K562 (cell line): ENCODE measurements around the gene TOMM40L. TPM values are rescaled to one million over a fixed set of nuclear protein-coding genes. Genes with fewer than 3 reads are reported as not detected.
A peak's percentile ranks its signal among the peaks of the same experiment; 100 is the strongest.

Experiments used
- FOXK2 ChIP-seq, 2 experiments: fragments of 450-650 bp; IDR thresholded peaks in 1 of 2; conservative IDR thresholded peaks in 1 of 2; 2 replicates each; pipeline ENCODE4 v1.6.1; 2016; ENCODE audit warnings: low read depth in 2 of 2, mild to moderate bottlenecking in 1 of 2
- HNRNPUL1 ChIP-seq: fragments of 200-400 bp; formaldehyde crosslinking; IDR thresholded peaks from 2 replicates; pipeline ENCODE4 v1.6.1; 2017; ENCODE audit warnings: low read length
- HSF4 ChIP-seq: fragments of 250-450 bp; sonication (Bioruptor Pico); IDR thresholded peaks from 2 replicates; pipeline ENCODE4 v2.1.2; 2022; ENCODE audit warnings: mild to moderate bottlenecking, moderate library complexity, borderline replicate concordance
- KDM5B ChIP-seq: fragments of 200-600 bp; sonication (generic); IDR thresholded peaks from 2 replicates; pipeline ENCODE4 v1.6.1; 2012; ENCODE audit warnings: low read depth, mild to moderate bottlenecking, moderate library complexity, low read length, control low read depth, inconsistent platforms; ENCODE audit not compliant: insufficient replicate concordance
- KHSRP ChIP-seq: fragments of 450-650 bp; IDR thresholded peaks from 2 replicates; pipeline ENCODE4 v1.6.1; 2017
- KLF10 ChIP-seq: fragments of 250-450 bp; sonication (Bioruptor Pico); IDR thresholded peaks from 2 replicates; pipeline ENCODE4 v1.6.1; 2021; ENCODE audit warnings: matching md5 sums
- KLF16 ChIP-seq: IDR thresholded peaks from 2 replicates; pipeline ENCODE4 v1.6.1; 2016; ENCODE audit warnings: antibody characterized with exemption
- MYC ChIP-seq, 2 experiments: fragments of 250-450 bp in 1 of 2; sonication (Bioruptor Pico) in 1 of 2; IDR thresholded peaks; 2 replicates each; pipeline versions ENCODE4 v1.5.1 to v1.6.1; 2012 to 2021; ENCODE audit warnings: low read depth in 2 of 2, borderline replicate concordance in 1 of 2, improper control_type of control experiment in 1 of 2, low read length in 1 of 2, mild to moderate bottlenecking in 1 of 2, moderate library complexity in 1 of 2
- NCOA2 ChIP-seq, 2 experiments: fragments of 450-650 bp; IDR thresholded peaks; 2 replicates each; pipeline ENCODE4 v1.6.1; 2018; ENCODE audit warnings: mild to moderate bottlenecking in 2 of 2, moderate library complexity in 1 of 2; ENCODE audit not compliant: partially characterized antibody in 2 of 2
- NR1H2 ChIP-seq: sonication (generic); formaldehyde crosslinking; IDR thresholded peaks from 2 replicates; pipeline ENCODE4 v1.4.0; 2020; ENCODE audit warnings: mild to moderate bottlenecking, missing genetic modification reagents
- NR4A1 ChIP-seq, 2 experiments: fragments of 250-450 bp in 1 of 2; fragments of 450-650 bp in 1 of 2; sonication (Bioruptor Pico) in 1 of 2; IDR thresholded peaks; 2 replicates each; pipeline versions ENCODE4 v1.4.0 to v1.6.1; 2016 to 2020; ENCODE audit warnings: mild to moderate bottlenecking in 2 of 2, missing compliant biosample characterization in 1 of 2, missing genetic modification characterization in 1 of 2, moderate library complexity in 1 of 2
- PML ChIP-seq: IDR thresholded peaks from 2 replicates; pipeline ENCODE4 v1.6.1; 2012; ENCODE audit warnings: low read length, inconsistent platforms
- PRPF4 ChIP-seq: fragments of 200-400 bp; formaldehyde crosslinking; IDR thresholded peaks from one replicate; pipeline ENCODE4 v1.6.1; 2017; ENCODE audit warnings: low read length, low read depth, mild to moderate bottlenecking; ENCODE audit not compliant: insufficient read depth, poor library complexity, severe bottlenecking
- PYGO2 ChIP-seq: fragments of 450-650 bp; IDR thresholded peaks from 2 replicates; pipeline ENCODE4 v1.6.1; 2016; ENCODE audit warnings: mild to moderate bottlenecking, missing genetic modification characterization, moderate library complexity, missing compliant biosample characterization
- TAF1 ChIP-seq: IDR thresholded peaks from 2 replicates; pipeline ENCODE4 v1.6.1; 2011; ENCODE audit warnings: mild to moderate bottlenecking, low read length, moderate library complexity; ENCODE audit not compliant: insufficient read depth, control insufficient read depth, severe bottlenecking; ENCODE audit errors: extremely low read depth
- ZBED1 ChIP-seq: IDR thresholded peaks from 2 replicates; pipeline ENCODE4 v1.6.1; 2014
- ZC3H4 ChIP-seq: sonication (generic); formaldehyde crosslinking; IDR thresholded peaks from 2 replicates; pipeline ENCODE4 v1.9.0; 2021; ENCODE audit warnings: missing genetic modification reagents, borderline replicate concordance
- ZKSCAN1 ChIP-seq: fragments of 150-350 bp; IDR thresholded peaks from 2 replicates; pipeline ENCODE4 v1.6.1; 2016; ENCODE audit warnings: low read depth, low read length
- ZNF311 ChIP-seq: fragments of 250-450 bp; sonication (Bioruptor Pico); IDR thresholded peaks from 2 replicates; pipeline ENCODE4 v1.4.0; 2020; ENCODE audit warnings: mild to moderate bottlenecking, moderate library complexity
- ZNF436 ChIP-seq: fragments of 250-450, 450-650 bp; sonication (Bioruptor Pico); formaldehyde crosslinking; IDR thresholded peaks from 2 replicates; pipeline ENCODE4 v1.7.0; 2020; ENCODE audit warnings: mild to moderate bottlenecking
- polyA plus RNA-seq, 8 experiments: library from polyadenylated mRNA; depleted of rRNA in 4 of 8; stranded (reverse) in 5 of 8; unstranded in 3 of 8; fragments of >200 nt; fragmentation: Nextera tagmentation in 2 of 8; fragmentation: Illumina TruSeq in 1 of 8; extraction: Ambion mirVana in 2 of 8; extraction: Trizol in 1 of 8; gene quantifications; 2 replicates each; pipeline versions ENCODE4 v1.2.1 to v1.2.3, GENCODE V29; 2011 to 2014; ENCODE audit warnings: inconsistent platforms in 1 of 8, missing spikeins in 1 of 8
- total RNA-seq, 7 experiments: library from RNA; depleted of rRNA in 6 of 7; stranded (reverse); fragments of >200 nt in 6 of 7; fragmentation: Illumina TruSeq in 2 of 7; extraction: Trizol in 2 of 7; gene quantifications; 2 replicates each; pipeline versions ENCODE4 v1.2.1 to v1.2.3, GENCODE V29; 2011 to 2021; ENCODE audit warnings: low replicate concordance in 1 of 7
- TF ChIP-seq, protein P1 (sequence below): fragments of 450-650 bp; IDR thresholded peaks from one replicate; pipeline ENCODE4 v1.6.1; 2018; ENCODE audit warnings: mild to moderate bottlenecking, moderate library complexity; ENCODE audit not compliant: partially characterized antibody

Gene TOMM40L
- total and polyA plus RNA-seq, 9 of the 15 experiments (the other 6 are each of a cell fraction or from before 2014, with no cell fraction given): 9.6 to 33.6 (median 25.2) TPM

DNA sequence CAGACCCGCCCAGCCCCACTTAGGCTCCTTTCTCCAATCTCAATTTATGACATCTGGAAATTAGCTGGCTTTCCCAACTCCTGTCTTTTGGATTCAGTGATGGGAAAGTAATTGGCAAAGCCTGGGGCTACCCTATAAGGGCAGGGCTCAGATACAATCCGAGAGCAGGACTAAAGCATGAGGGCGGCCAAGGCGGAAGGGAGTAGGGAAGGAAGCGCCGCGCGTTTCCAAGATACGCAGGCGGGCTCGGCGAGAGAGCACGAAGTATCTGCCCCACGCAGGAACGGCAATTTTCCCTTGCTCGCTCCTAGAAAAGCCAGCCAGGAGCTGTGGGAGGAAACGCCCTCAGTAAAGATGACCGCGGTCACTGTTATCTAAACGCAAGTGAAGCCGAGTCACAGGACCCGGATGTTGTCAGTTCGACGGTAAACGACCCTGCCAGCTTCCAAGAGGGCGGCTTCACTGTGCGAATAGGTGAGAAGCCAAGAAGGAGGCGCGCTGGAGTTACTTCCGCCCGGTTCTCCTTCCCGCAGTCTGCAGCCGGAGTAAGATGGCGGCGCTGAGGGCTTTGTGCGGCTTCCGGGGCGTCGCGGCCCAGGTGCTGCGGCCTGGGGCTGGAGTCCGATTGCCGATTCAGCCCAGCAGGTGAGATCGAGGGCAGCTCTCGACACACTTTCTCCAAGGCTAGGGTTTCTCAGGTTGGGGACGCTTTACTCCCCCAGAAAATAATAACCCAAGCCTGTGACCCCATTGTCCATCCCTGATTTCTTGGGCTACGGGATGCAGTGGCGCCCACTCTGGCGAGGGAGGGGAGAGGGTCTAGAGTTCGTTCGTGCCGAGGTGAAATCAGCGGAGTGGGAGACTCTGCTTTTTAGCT, 23.8 kb upstream of the TOMM40L start, which contains the start of gene NDUFS2 (continued):
- TF ChIP-seq FOXK2 (conservative IDR thresholded peaks at IDR 0.05 in 1 of 2, IDR thresholded peaks at IDR 0.05 in 1 of 2; ENCODE audit: low read depth in 2 of 2) (peak; percentile 93 to 96), HNRNPUL1 (no peak), ZC3H4 (no peak), NR4A1 (CRISPR knock-in tag; IDR thresholded peaks at IDR 0.05) (peak; percentile 81; the same call in 1 of the 2 replicates), NR4A1 (tag; IDR thresholded peaks at IDR 0.05) (0 out of 2 replicates have a peak, but pooled peaks have one; percentile 45), KDM5B (peak; percentile 94), ZNF436 (CRISPR knock-in tag) (no peak), ZNF311 (0 out of 2 replicates have a peak, but pooled peaks have one; percentile 51), ZBED1 (no peak), PYGO2 (tag) (no peak), ZKSCAN1 (no peak), PRPF4 (no peak), MYC (IDR thresholded peaks at IDR 0.05; ENCODE audit: low read depth, low read length) (peak; percentile 69; the same call in 1 of the 2 replicates), MYC (CRISPR knock-in tag; IDR thresholded peaks at IDR 0.05; ENCODE audit: borderline replicate concordance, low read depth) (no peak), HSF4 (no peak), KLF10 (no peak), NCOA2 (IDR thresholded peaks at IDR 0.05; ENCODE audit: partially characterized antibody in 2 of 2) (no peak), PML (peak; percentile 56; the same call in 1 of the 2 replicates), TAF1 (peak; percentile 99), KHSRP (no peak), NR1H2 (CRISPR knock-in tag) (no peak), KLF16 (no peak)
- TF ChIP-seq, protein P1, sequence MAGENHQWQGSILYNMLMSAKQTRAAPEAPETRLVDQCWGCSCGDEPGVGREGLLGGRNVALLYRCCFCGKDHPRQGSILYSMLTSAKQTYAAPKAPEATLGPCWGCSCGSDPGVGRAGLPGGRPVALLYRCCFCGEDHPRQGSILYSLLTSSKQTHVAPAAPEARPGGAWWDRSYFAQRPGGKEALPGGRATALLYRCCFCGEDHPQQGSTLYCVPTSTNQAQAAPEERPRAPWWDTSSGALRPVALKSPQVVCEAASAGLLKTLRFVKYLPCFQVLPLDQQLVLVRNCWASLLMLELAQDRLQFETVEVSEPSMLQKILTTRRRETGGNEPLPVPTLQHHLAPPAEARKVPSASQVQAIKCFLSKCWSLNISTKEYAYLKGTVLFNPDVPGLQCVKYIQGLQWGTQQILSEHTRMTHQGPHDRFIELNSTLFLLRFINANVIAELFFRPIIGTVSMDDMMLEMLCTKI: no peak
